Fibroblast of the conjunctiva (primary cell): ENCODE measurements around the gene FREM2.

Source experiments
- DNase-seq: peaks from one replicate; pipeline ENCODE4 v3.0.0-alpha.2; 2010; ENCODE audit warnings: low read depth

FREM2 gene, protein sequence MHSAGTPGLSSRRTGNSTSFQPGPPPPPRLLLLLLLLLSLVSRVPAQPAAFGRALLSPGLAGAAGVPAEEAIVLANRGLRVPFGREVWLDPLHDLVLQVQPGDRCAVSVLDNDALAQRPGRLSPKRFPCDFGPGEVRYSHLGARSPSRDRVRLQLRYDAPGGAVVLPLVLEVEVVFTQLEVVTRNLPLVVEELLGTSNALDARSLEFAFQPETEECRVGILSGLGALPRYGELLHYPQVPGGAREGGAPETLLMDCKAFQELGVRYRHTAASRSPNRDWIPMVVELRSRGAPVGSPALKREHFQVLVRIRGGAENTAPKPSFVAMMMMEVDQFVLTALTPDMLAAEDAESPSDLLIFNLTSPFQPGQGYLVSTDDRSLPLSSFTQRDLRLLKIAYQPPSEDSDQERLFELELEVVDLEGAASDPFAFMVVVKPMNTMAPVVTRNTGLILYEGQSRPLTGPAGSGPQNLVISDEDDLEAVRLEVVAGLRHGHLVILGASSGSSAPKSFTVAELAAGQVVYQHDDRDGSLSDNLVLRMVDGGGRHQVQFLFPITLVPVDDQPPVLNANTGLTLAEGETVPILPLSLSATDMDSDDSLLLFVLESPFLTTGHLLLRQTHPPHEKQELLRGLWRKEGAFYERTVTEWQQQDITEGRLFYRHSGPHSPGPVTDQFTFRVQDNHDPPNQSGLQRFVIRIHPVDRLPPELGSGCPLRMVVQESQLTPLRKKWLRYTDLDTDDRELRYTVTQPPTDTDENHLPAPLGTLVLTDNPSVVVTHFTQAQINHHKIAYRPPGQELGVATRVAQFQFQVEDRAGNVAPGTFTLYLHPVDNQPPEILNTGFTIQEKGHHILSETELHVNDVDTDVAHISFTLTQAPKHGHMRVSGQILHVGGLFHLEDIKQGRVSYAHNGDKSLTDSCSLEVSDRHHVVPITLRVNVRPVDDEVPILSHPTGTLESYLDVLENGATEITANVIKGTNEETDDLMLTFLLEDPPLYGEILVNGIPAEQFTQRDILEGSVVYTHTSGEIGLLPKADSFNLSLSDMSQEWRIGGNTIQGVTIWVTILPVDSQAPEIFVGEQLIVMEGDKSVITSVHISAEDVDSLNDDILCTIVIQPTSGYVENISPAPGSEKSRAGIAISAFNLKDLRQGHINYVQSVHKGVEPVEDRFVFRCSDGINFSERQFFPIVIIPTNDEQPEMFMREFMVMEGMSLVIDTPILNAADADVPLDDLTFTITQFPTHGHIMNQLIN (N-terminal part only)

DNA sequence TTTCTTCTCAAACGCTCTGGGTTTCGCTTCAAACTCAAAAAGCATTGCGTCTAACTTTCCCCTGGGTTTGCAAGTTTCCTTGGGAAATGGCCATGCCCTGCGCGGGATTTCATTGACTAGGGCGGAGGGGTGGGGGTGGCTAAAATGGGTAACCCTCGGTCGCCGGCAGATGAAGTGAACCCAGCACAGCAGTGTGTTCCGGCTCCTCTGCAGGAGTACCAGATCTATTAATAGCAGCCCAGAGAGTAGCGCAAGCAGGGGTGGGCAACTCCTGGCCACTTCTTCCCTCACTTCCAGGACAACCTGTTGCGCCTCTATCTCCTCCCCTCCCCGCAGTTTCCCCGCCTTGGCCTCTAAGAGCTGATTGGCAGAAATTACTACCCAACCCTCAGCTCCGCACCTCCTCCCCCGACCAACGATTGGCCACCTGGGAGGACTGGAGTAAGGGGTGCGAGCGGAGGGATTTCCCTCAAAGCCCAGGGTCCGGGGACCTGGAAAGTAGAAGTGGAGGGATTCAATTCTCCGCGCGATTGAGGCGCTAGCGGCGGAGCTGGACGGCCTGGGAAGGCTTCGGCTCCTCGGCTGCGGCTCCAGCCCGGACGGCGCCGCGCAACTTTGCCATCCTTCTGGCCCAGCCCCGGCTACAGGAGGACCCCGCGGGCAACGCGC, at the start of gene FREM2:
TSS of gene FREM2 (plus strand) at position 501 of the 669 bp plus-strand sequence. CDS start 268 bp downstream, outside the sequence.
- no peak for DNase-seq

DNA sequence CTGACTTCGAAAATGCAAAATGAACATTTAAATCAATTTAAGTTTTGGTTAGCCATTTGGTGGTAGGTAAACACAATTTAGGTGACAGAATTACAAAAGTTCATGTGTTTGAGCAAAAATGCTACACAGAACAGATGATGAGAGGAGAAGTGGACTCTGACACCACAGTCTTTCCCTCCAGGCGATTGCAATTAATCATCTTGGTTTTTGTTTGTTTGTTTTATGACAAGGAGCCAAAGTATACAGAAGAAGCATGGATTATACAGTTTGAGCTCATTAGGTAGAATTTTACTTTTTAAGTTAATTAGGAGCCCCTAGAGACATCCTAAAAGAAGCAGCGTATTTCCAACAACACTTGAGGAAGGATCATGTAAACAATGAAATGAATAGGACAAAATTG, 49.3 kb upstream of the FREM2 start:
- no peak for DNase-seq

DNA sequence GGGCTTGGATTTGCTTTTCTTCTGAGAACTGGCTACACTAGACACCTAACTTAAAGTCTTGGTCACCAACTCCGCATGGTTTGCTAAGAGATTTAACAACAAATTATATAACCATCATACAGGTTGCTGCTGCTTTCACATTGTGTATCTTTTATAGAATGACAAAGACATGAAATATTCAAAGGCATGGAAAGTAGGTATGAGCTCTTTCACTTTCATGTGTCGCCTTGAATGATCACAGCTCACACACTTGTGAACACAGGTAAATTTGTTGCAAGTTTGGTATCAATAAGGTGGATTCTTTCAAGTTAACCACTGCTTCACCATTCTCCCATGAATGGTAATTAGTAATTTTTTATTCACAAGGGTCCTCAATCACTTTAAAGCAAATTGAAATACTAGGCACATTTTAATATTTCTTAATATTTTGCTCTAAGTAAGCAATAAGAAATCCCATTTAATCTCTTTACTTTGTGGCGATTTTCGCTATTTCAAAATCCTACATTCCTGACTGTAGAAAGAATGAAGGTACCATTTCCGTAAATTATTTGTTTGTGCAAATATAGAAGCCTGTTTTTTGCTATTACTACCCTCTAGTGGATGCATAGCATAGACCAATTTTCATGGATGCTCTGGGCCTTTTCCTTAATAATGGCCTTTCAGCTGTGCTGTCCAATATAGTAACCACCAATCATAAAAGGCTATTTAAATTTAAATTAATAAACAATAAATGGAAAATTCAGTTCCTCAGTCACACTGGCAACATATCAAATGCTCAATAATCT, 45.5 kb upstream of the FREM2 start:
- no peak for DNase-seq

DNA sequence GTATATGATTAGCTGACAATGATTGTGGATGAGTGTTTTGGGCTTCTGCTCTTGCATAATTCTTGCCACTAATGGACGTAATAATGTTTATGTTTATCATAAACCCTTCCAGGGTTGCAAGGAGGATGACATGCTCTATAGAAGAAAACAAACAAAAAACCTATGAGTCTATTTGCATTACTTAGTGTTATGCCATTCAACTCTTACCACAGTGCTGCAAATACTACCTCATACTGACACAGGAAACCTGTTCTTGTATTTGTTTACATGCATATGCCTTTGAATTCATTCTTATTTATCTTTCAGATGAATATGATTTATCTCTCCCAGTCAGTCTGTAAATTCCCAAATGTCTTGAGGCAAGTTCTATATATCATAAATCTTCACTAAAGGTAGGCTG, 39.6 kb upstream of the FREM2 start:
- no peak for DNase-seq

DNA sequence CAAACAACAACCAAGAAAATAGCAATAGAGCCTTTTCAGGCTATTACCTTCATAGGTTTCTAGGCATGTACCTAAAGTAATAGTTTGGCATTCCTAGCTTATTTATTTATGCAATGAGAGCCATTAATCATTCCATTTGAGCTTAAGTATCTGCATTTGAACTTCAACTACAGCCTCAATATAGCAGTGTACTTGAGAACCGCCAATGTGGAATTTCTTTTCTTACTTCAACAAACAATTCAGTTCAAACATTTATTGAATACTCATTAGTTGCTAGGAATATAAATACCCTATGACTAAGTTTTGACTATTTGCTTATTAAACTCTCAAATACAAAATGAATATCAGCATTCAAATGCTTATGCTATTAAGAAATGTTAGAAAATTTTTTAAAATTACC, 38.0 kb upstream of the FREM2 start:
- DNase-seq = no peak

DNA sequence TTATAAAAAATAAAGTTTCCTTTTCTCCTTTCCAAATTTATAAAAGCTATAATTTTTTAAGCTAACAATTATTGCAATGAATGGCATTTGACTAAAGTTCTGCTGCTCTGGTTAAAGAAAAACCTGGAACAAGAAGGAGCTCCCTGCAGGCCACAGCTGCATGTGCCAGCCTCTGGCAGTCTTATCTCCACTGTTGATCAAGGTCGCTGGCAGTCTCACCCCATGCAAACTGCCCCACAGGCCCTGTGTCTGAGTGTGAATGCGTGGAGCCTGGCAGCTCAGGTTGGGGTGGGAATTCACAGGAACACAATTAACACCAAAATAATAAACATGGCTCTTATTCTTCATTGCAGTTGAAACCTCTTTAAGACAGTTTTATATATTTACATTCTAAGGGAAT, 30.2 kb upstream of the FREM2 start:
- DNase-seq = no peak

DNA sequence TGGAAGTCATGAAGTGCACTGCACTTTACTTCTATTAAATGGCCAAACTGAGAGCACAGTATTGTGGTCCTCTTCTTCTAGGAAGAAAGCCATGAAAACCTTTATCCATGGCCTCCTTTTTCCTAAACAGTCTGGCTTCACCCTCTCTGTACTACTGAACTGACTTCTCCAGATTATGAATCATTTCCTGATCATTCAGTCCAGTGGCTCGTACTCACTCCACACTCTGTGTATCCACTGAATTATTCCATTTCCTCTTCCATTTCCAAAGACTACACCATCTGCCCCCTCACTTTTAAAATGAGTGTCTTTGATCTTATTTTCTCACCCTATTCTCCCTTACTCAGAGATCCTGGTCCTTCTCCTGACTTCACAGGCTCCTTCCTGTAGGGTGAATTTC, 29.7 kb upstream of the FREM2 start:
- no peak for DNase-seq

DNA sequence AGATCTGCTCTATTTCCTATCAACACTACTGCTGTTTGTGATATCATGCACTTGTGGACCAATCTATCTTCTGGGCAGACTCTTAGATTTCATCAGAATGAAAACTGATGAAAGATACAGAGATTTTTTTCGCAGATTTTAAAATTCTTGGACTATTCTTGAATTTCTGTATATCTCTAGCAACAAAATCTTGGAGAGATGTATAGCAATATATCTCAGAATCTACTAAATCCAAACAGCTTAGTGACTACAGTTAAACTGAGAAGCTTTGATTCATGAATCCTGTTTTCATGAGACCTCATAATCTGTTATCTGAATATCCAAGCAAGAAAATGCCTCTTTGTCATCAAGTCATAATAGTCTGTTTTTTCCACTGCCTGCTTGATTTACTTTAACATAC, 28.0 kb upstream of the FREM2 start:
- no peak for DNase-seq

DNA sequence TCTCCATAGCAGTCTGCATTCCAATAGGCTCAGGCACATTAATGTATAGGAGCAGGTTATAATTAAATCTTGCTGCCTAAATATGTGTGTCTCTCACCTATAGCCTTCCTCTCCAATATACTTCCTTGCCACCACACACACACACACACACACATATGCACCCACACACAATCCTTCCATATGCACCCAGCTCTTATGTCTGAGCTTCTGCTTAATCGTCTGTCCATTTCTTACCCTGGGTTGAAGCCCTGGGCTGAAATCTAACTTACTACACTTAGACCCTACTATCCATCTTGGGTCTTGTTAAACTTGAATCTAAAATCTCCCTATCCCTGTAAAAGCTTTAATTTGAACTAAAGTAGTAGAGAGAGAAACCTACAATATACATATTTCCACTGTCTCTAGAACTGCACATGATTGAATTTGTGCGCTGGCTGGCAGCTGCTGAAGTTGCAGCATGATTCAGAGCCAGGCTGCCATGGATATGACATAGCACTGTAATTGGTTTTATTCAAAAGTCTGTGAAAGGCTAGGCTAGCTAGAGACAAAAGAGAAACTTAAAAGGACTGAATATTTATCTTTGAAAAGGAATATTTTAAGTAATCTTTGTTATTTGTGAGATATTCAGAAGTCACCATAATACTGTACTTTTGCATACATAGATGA, 25.7 kb upstream of the FREM2 start:
- no peak for DNase-seq

DNA sequence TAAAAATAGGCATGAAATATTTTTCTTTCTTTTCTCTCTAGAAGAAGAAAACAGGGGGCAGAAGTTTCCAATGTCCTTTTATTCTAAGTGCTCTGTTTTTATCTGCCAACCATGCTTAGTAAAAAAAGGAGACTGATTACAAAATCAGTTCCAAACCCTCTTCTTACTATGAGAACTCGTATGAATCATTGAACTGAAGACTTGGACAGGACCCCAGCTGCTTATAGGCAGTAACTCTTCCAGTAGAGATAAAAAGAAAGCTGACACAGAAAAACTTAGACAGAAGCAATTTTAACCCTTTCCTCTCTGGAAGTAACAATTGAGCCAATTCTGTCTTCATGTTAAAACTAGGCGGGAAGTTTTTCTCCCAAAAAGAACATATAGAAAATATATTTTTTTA, 24.5 kb upstream of the FREM2 start:
- DNase-seq = peak; percentile 49

DNA sequence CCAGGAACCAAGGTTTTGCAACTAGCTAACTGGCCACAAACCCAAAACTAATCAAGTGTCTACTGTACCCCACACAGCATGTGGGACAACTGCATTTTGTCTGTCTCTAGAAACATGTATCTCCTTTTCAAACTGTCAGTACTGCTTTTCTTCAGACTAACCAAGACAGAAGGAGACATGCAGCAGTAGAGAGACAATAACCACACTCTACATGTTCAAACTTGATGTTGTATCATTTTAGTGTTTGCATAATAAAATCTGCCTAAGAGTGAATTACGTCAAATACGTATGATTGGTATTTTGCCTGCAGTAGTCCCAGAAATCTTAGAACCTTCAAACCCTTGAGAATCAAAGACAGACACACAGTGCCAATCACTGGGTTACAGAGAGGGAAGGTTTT, 22.0 kb upstream of the FREM2 start:
- DNase-seq = no peak

DNA sequence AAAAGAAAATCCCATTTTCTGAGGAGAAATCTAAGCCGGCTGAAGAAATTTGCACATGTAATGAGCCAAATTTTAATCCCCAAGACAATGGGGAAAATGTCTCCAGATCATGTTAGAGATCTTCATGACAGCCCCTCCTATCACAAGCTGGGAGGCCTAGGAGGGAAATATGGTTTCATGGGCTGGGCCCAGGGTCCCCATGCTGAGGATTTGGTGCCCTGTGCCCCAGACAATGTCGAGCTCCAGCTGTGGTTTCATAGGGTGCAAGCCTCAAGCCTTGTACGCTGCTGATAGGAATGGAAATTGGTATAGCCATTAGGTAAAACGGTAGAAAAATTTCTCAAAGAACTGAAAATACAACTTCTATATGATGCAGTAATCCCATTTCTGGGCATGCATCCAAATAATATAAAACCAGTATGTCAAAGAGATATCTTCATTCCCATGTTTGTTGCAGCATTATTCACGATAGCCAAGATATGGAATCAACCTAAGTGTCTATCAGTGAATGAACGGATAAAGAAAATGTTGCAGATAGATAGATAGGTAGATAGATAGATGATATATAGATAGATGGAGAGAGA, 19.3 kb upstream of the FREM2 start:
- no peak for DNase-seq

DNA sequence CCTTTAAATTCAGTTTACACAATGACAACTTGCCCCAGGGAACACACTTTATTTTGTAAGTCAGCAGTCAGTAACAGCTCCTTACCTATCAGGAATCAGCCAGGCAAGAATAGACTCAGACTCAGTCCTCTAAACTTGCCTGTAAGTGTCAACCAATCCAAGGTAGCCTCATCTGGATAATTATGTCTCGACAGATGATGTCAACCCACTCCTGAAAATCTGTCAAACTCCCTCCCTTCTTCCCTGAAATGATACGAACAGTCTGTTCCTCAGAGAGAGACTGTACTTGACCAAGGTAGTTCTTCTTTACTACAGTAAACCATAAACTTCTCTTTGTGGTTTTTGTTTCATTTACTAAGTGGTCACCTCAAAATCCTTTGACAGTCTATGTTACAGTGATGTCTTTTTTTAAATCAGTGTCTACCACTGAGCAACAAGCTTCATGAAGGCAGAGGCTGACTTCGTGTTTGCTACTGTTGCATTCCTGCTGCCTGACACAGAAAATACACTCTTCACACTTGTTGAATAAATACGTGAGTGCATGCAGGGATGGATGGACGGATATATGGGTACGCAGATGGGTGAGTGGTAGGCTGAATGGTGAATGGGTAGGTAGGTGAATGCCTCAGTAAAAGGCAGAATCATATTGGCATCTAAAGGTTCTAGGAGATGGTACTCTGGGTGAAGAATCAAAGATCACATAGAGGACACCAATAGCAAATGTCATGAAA, 17.5 kb upstream of the FREM2 start:
- no peak for DNase-seq

DNA sequence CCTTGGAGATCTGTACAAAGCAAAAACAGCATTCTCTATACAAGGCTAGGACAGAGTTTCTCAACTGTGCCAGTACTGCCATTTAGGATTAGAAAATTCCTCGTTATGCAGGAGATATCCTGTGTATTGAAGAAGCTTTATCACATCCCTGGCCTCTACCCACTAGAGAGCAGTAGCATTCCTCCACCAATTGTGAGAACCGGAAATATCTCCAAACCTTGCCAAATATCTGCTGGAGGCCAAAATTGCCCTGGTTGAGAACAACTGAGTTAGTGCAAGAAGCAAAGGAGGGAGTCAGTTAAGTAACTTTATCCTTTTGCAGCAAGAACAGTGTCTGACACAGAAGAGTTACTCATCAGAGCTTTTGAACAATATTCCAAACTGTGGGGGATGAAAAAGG, 16.2 kb upstream of the FREM2 start:
- DNase-seq = peak; percentile 13

DNA sequence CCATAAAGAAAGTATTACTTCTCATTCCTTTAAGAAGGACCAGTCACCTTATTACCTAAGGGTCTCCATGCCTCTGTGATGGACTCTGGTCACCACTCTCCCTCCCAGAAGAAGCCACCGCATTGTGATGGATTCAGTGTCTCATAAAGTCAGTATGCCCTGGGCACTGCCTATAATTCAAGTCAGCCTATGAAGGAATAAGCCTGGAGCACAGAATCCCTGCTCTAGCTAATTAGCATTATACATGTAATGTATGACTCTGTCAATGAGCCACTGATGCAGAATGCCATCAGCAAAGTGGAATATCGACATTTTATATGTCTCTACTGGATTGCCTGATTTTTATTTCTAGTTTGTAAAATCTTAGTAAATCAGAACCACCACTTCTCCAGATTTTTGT, 14.9 kb upstream of the FREM2 start:
- DNase-seq = no peak

DNA sequence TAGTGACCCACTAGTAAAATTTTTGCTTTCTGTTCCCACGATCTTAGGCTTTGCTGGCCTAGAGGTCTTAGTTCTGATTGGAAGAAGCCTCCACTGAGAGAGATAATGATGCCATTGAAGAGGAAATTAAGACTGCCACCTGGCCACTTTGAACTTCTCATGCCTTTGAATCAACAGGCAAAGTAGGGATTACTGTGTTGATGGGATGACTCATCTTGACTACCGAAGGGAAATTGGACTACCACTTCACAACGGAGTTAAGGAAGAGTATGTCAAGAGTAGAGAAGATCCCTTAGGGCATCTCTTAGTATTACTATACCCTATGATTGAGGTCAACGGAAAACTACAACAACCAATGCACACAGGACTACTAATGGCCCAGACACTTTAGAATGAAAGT, 12.7 kb upstream of the FREM2 start:
- no peak for DNase-seq

DNA sequence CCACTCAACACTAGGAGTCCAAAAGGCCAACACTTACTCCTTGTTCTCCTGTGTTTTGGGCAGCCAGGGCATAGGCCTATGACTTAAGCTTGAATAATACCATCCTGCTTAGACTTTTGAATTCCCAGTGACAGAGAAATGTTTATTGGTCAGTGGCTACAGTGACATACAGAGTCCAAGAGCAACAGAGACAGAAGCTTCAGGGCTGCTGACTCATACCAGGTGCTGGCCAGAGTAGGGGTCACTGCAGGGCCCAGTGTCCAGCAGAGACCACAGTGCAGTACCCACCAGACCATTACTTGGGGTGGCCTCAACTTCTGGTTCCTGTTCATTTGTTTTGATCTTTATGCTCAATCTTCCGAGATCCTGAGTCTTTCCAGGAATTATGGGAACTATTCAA, 6.0 kb upstream of the FREM2 start:
- DNase-seq = no peak

DNA sequence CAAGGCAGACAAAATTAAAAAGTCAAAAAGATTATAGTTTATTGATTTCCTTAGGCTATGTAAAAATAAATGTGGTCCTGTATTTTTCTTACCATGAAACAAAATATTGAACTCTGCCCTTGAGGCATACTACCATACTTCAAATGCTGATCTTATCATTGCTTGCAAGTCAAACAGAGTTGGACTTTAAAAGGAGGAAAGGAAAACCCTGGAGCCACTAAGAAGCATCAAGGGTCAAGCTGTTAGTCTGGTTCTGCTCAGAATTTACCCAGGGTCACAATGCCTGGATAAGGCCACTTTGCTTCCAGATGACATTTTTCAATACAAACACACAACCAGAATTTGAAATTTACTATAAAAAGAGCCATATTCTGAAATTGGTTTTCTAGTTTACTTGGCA, 2.2 kb upstream of the FREM2 start:
- DNase-seq = no peak

DNA sequence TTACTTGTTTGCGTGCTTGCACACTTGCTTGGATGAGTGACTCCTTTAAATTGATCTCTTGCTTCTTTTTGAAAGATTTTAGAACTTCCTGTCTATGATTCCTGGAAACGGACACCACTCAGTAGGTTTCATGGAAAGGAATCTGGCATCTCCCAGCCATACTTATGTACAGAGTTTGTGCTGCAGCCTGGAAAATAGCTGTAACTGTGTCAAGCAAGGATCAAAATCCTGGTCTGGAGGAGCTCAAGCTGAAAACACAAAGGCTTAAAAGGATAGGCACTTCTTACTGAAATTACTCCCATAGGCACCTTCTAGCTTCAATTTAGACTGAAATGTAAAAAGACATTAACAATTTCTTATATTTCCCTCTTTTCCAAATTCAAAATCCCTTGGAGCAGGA, 1.4 kb upstream of the FREM2 start:
- no peak for DNase-seq
